GM18517 (cell line): ENCODE results near the gene CR1.
"Not testable (repeated sequence)": the region's sequence is repeated elsewhere in the genome, so short reads cannot be mapped to it uniquely, and the experiment has no call there.

ENCODE experiments used
- ATAC-seq: cut with Tn5 transposase; IDR thresholded peaks from one replicate; pipeline ENCODE4 v1.9.1; 2021; ENCODE audit warnings: mild to moderate bottlenecking, moderate library complexity; ENCODE audit not compliant: unreplicated experiment

The CR1 gene

GRCh38 chr1:207502726-207503125, 6.8 kb downstream of the CR1 start:
- ATAC-seq, result no peak

GRCh38 chr1:207503950-207504349, 8.0 kb downstream of the CR1 start:
- ATAC-seq, result no peak

GRCh38 chr1:207504438-207504837, 8.5 kb downstream of the CR1 start:
- ATAC-seq, result no peak

GRCh38 chr1:207510444-207510843, 14.5 kb downstream of the CR1 start:
- no peak for ATAC-seq

GRCh38 chr1:207514890-207515289, 18.9 kb downstream of the CR1 start:
- ATAC-seq, result no peak

GRCh38 chr1:207516729-207517128, 20.8 kb downstream of the CR1 start:
- no peak for ATAC-seq

GRCh38 chr1:207518608-207519236, 22.8 kb downstream of the CR1 start:
- no peak for ATAC-seq

GRCh38 chr1:207519505-207520399, 23.8 kb downstream of the CR1 start:
- ATAC-seq, result no peak

GRCh38 chr1:207520400-207521345, 24.7 kb downstream of the CR1 start:
- not testable (repeated sequence) for ATAC-seq

GRCh38 chr1:207525239-207525638, 29.3 kb downstream of the CR1 start:
- ATAC-seq, result not testable (repeated sequence)

GRCh38 chr1:207528401-207528800, 32.4 kb downstream of the CR1 start:
- ATAC-seq, result not testable (repeated sequence)

- not testable (repeated sequence) for ATAC-seq
Measured at GRCh38 chr1:207536263-207536662, 40.3 kb downstream of the CR1 start.

GRCh38 chr1:207546677-207547357, 50.9 kb downstream of the CR1 start:
- ATAC-seq, result not testable (repeated sequence)

- not testable (repeated sequence) for ATAC-seq
Measured at GRCh38 chr1:207554823-207555222, 58.9 kb downstream of the CR1 start.

- ATAC-seq, result no peak
Measured at GRCh38 chr1:207565546-207566468, 69.8 kb downstream of the CR1 start.

- ATAC-seq, result not testable (repeated sequence)
Measured at GRCh38 chr1:207571926-207572325, 76.0 kb downstream of the CR1 start.

- ATAC-seq, result not testable (repeated sequence)
Measured at GRCh38 chr1:207573074-207573473, 77.1 kb downstream of the CR1 start.

GRCh38 chr1:207575381-207575780, 79.4 kb downstream of the CR1 start:
- ATAC-seq, result not testable (repeated sequence)

GRCh38 chr1:207578796-207579435, 83.0 kb downstream of the CR1 start:
- ATAC-seq, result peak; percentile 23
